22Rv1 (cell line): ENCODE data around the gene STAP1.

ENCODE experiments used
- H3K27ac ChIP-seq: fragments of 450-650 bp; 2 replicates; pipeline ENCODE4 v1.5.1; 2017
- CTCF ChIP-seq: fragments of 450-650 bp; IDR thresholded peaks from 2 replicates; pipeline ENCODE4 v1.5.1; 2017; ENCODE audit warnings: mild to moderate bottlenecking
- ZFX ChIP-seq: fragments of 450-650 bp; IDR thresholded peaks from 2 replicates; pipeline ENCODE4 v1.6.1; 2017; ENCODE audit warnings: antibody characterized with exemption, borderline replicate concordance

The STAP1 gene

GRCh38 chr4:67533112-67533511, 25.4 kb upstream of the STAP1 start:
- no peak for TF ChIP-seq CTCF
- no peak overlapping the region for H3K27ac ChIP-seq

GRCh38 chr4:67535280-67535840, 23.2 kb upstream of the STAP1 start:
- TF ChIP-seq CTCF (no peak), ZFX (no peak)
- no peak overlapping the region for H3K27ac ChIP-seq

GRCh38 chr4:67539830-67540229, 18.7 kb upstream of the STAP1 start:
- TF ChIP-seq CTCF (no peak), ZFX (no peak)
- H3K27ac ChIP-seq: no peak overlapping the region

- H3K27ac ChIP-seq: 0 out of 2 replicates have a peak overlapping the region, but pooled peaks have one; percentile 3
- TF ChIP-seq ZFX (no peak), CTCF (no peak)
Observed at GRCh38 chr4:67542076-67542475, 16.5 kb upstream of the STAP1 start.

GRCh38 chr4:67545199-67546003, 13.1 kb upstream of the STAP1 start, which contains the start of gene CENPC:
CENPC (minus strand) TSS chr4:67545503; CDS start chr4:67545355, 148 bp downstream.
- TF ChIP-seq CTCF (no peak), ZFX (no peak)
- peak within 1 kb of the TSS; percentile 88 for H3K27ac ChIP-seq

DNA sequence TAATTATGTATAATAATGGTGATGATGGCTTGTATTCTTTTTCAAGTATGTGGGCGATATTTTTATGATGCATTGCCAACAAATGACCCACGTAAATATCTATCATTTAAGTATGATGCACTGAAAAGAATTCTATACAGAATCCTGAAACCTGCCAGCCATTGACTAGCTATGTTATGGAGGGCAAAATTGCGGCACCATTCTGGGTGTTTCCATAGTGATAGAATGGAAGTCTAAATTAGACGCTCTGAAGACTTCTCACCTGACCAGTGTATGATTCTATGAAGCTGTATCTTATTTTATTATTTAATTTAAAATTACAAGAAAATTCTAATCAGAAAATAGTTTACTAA, 12.5 kb upstream of the STAP1 start:
- H3K27ac ChIP-seq: peak overlapping the region; percentile 88
- TF ChIP-seq ZFX (no peak), CTCF (no peak)

DNA sequence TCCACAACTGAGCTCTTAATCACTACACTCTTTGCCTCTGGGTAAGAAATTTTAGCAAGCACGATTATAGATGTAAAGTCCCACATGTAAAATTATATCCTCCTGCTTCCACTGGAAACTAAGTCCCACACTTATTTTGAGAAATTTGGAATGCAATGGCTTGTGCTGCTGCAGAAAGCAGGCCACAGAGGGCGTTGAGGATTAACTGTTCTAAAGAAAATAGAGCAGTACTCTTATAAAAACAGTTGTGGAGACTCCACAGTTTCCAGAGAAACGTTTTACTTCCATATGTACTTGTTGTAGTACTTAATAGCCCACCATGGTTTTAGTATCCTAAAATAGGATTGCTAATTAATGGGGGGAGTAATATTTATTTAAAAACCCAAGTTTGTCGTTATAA, 11.6 kb upstream of the STAP1 start:
- H3K27ac ChIP-seq: no peak overlapping the region

More for the DNA sequence above, 11.6 kb upstream of the STAP1 start:
- TF ChIP-seq ZFX: no peak
- TF ChIP-seq CTCF: no peak
